Tibial nerve (tissue), 3 donors: Measurements from ENCODE around the gene ZNF599.

Source experiments
- POLR2A ChIP-seq, 2 donors: fragments of 450-650 bp; IDR thresholded peaks; one replicate each; pipeline ENCODE4 v1.6.1; 2017; ENCODE audit warnings: antibody characterized with exemption in 2 of 2, mild to moderate bottlenecking in 2 of 2, moderate library complexity in 2 of 2
- TF ChIP-seq, protein P1 (sequence below), 5 experiments: fragments of 200-600 bp in 3 of 5; fragments of 450-650 bp in 2 of 5; sonication (generic) in 3 of 5; IDR thresholded peaks; one replicate each; pipeline ENCODE4 v1.5.1; 2016 to 2019; ENCODE audit warnings: antibody characterized with exemption in 5 of 5, mild to moderate bottlenecking in 3 of 5, moderate library complexity in 2 of 5

DNA sequence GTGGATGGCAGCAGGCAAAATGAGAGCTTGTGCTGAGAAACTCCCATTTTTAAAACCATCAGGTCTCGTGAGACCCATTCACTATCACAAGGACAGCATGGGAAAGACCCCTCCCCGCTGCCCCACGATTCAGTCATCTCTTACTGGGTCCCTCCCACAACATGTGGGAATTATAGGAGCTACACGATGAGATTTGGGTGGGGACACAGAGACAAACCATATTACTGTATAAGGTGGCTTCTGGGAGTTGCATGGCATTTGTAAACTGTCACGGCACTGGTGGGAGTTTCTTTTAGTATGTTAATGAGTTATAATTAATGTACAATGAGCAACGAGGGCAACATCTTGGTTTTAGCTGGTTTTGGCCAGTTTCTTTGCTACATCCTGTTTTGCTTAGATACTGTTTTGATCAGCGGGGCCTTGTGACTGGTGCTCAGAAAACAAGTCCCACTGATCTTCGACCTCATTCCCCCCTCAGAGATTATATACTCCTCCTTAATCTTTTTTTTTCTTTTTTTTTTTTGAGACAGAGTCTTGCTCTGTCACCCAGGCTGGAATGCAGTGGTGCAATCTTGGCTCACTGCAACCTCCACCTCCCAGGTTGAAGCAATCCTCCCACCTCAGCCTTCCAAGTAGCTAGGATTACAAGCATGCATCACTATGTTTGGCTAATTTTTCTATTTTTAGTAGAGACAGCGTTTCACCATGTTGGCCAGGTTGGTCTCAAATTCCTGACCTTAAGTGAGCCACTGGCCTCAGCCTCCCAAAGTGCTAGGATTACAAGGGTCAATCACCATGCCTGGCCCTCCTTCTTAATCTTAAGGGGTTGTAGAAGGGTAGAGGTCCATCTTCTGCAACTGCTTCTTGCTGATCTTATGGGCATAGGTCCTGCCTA lies 21.3 kb upstream of the ZNF599 start:
- no peak for TF ChIP-seq POLR2A (IDR thresholded peaks at IDR 0.05)
- TF ChIP-seq, protein P1, sequence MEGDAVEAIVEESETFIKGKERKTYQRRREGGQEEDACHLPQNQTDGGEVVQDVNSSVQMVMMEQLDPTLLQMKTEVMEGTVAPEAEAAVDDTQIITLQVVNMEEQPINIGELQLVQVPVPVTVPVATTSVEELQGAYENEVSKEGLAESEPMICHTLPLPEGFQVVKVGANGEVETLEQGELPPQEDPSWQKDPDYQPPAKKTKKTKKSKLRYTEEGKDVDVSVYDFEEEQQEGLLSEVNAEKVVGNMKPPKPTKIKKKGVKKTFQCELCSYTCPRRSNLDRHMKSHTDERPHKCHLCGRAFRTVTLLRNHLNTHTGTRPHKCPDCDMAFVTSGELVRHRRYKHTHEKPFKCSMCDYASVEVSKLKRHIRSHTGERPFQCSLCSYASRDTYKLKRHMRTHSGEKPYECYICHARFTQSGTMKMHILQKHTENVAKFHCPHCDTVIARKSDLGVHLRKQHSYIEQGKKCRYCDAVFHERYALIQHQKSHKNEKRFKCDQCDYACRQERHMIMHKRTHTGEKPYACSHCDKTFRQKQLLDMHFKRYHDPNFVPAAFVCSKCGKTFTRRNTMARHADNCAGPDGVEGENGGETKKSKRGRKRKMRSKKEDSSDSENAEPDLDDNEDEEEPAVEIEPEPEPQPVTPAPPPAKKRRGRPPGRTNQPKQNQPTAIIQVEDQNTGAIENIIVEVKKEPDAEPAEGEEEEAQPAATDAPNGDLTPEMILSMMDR (IDR thresholded peaks at IDR 0.05) = no peak
